A549 (cell line): ENCODE measurements around the gene SPA17. TPM values are rescaled to one million over a fixed set of nuclear protein-coding genes. Genes with fewer than 3 reads are reported as not detected.

ENCODE experiments used
- ATAC-seq, 2 experiments: fragments of 200-7000 bp in 1 of 2; fragments of >200 bp in 1 of 2; cut with Nextera tagmentation in 1 of 2; cut with Tn5 transposase in 1 of 2; 3 replicates each; pipeline versions ENCODE4 v1.8.0 to v1.9.1; 2018 to 2020; ENCODE audit warnings: mild to moderate bottlenecking in 1 of 2, moderate library complexity in 1 of 2
- CTCF ChIA-PET: fragments of 300-600 bp; sonication (Branson Sonifier 250); formaldehyde crosslinking; extraction: SDS; loops from one replicate; lab custom pipeline; 2021; ENCODE audit warnings: antibody characterized with exemption, inconsistent platforms; lab: Yijun Ruan, JAX
- POLR2A ChIA-PET: fragments of 350-600 bp; formaldehyde crosslinking; extraction: SDS; loops from one replicate; lab custom pipeline; 2021; ENCODE audit warnings: antibody characterized with exemption, inconsistent platforms; lab: Yijun Ruan, JAX
- DNase-seq, 2 experiments: peaks; one replicate each; pipeline versions ENCODE4 v3.0.0 to v3.0.0-alpha.2; 2011 to 2016; ENCODE audit warnings: low read depth in 1 of 2, low spot score in 1 of 2
- FAIRE-seq: peaks from 2 replicates; lab custom pipeline; 2011; peaks lifted over from hg19 to GRCh38; lab: Jason Lieb, UNC
- H3K27ac ChIP-seq, 2 experiments: fragments of >200 bp; sonication (Bioruptor Twin); formaldehyde crosslinking; 3 replicates each; pipeline ENCODE4 v1.5.1; 2016 to 2017
- H3K4me1 ChIP-seq: fragments of >200 bp; sonication (Bioruptor Twin); formaldehyde crosslinking; 3 replicates; pipeline ENCODE4 v1.6.1; 2016
- H3K4me2 ChIP-seq: fragments of >200 bp; sonication (Bioruptor Twin); formaldehyde crosslinking; 3 replicates; pipeline ENCODE4 v1.6.1; 2016
- H3K4me3 ChIP-seq: fragments of >200 bp; sonication (Bioruptor Twin); formaldehyde crosslinking; 3 replicates; pipeline ENCODE4 v1.5.1; 2016
- H3K9me3 ChIP-seq: fragments of >200 bp; sonication (Bioruptor Twin); formaldehyde crosslinking; 3 replicates; pipeline ENCODE4 v1.6.1; 2016
- BHLHE40 ChIP-seq: IDR thresholded peaks from 2 replicates; pipeline ENCODE4 v1.6.1; 2012; ENCODE audit warnings: low read depth, low read length, inconsistent platforms
- EHF ChIP-seq: fragments of 250-450 bp; sonication (Bioruptor Pico); IDR thresholded peaks from 2 replicates; pipeline ENCODE4 v1.5.0; 2020; ENCODE audit warnings: mild to moderate bottlenecking
- EP300 ChIP-seq, 2 experiments: fragments of >200 bp; sonication (Bioruptor Twin); formaldehyde crosslinking; IDR thresholded peaks; 2 replicates in 1 of 2; 3 replicates in 1 of 2; pipeline ENCODE4 v1.6.1; 2016 to 2017
- FOSB ChIP-seq: fragments of 250-450 bp; sonication (Bioruptor Pico); IDR thresholded peaks from 2 replicates; pipeline ENCODE4 v1.5.0; 2020; ENCODE audit warnings: mild to moderate bottlenecking, moderate library complexity
- FOSL2 ChIP-seq, 2 experiments: fragments of 450-650 bp in 1 of 2; fragments of >200 bp in 1 of 2; sonication (Bioruptor Twin) in 1 of 2; formaldehyde crosslinking; IDR thresholded peaks; 2 replicates each; pipeline versions ENCODE4 v1.5.0 to v1.6.1; 2016 to 2020; ENCODE audit warnings: mild to moderate bottlenecking in 1 of 2, moderate library complexity in 1 of 2
- FOXS1 ChIP-seq: fragments of 250-450 bp; sonication (Bioruptor Pico); IDR thresholded peaks from 2 replicates; pipeline ENCODE4 v1.5.0; 2020; ENCODE audit warnings: mild to moderate bottlenecking, moderate library complexity
- HOXB5 ChIP-seq: fragments of 250-450 bp; sonication (Bioruptor Pico); IDR thresholded peaks from 2 replicates; pipeline ENCODE4 v1.5.0; 2020; ENCODE audit warnings: mild to moderate bottlenecking, moderate library complexity
- KDM1A ChIP-seq: fragments of 200-600 bp; sonication (generic); IDR thresholded peaks from 2 replicates; pipeline ENCODE4 v1.6.1; 2016; ENCODE audit warnings: low read depth, mild to moderate bottlenecking
- MAZ ChIP-seq: fragments of 150-350 bp; IDR thresholded peaks from 2 replicates; pipeline ENCODE4 v1.6.1; 2014; ENCODE audit warnings: antibody characterized with exemption, low read depth, low read length, borderline replicate concordance
- POLR2AphosphoS2 ChIP-seq: conservative IDR thresholded peaks from 2 replicates; pipeline ENCODE4 v1.6.1; 2012; ENCODE audit warnings: low read length, improper control_type of control experiment, inconsistent platforms
- RARB ChIP-seq: fragments of 250-450 bp; sonication (Bioruptor Pico); IDR thresholded peaks from 2 replicates; pipeline ENCODE4 v1.8.0; 2021; ENCODE audit warnings: mild to moderate bottlenecking, moderate library complexity
- RFX5 ChIP-seq: fragments of 450-650 bp; IDR thresholded peaks from 2 replicates; pipeline ENCODE4 v1.7.1; 2014; ENCODE audit warnings: antibody characterized with exemption, mild to moderate bottlenecking, moderate library complexity
- TFCP2L1 ChIP-seq: fragments of 250-450 bp; sonication (Bioruptor Pico); IDR thresholded peaks from 2 replicates; pipeline ENCODE4 v1.5.0; 2021; ENCODE audit warnings: mild to moderate bottlenecking
- ZC3H11A ChIP-seq: fragments of 450-650 bp; IDR thresholded peaks from 2 replicates; pipeline ENCODE4 v1.6.1; 2014; ENCODE audit warnings: antibody characterized with exemption, mild to moderate bottlenecking
- ZFP36 ChIP-seq: fragments of 450-650 bp; IDR thresholded peaks from 2 replicates; pipeline ENCODE4 v1.6.1; 2014; ENCODE audit warnings: borderline replicate concordance; ENCODE audit not compliant: partially characterized antibody
- WGBS: methylation state at CpG from one replicate; pipeline ENCODE4 v1.1.6; 2017; ENCODE audit errors: missing lambda C conversion rate; 5-methylcytosine and 5-hydroxymethylcytosine counted together
- polyA plus RNA-seq, 4 experiments: library from polyadenylated mRNA; depleted of rRNA in 3 of 4; stranded (reverse); fragments of >200 nt; fragmentation: RNase III in 1 of 4; extraction: RNeasy Plus Mini Kit Qiagen cat#74134 plus additional on column Dnase treatment in 1 of 4; gene quantifications; 2 replicates in 3 of 4; 3 replicates in 1 of 4; pipeline ENCODE4 v1.2.3, GENCODE V29; 2011 to 2017
- TF ChIP-seq, protein P1 (sequence below): IDR thresholded peaks from 2 replicates; pipeline ENCODE4 v1.6.1; 2012; ENCODE audit warnings: low read depth, borderline replicate concordance
- TF ChIP-seq, protein P2 (sequence below): fragments of 450-650 bp; IDR thresholded peaks from 2 replicates; pipeline ENCODE4 v1.6.1; 2014; ENCODE audit warnings: antibody characterized with exemption
- TF ChIP-seq, protein P3 (sequence below): IDR thresholded peaks from 2 replicates; pipeline ENCODE4 v1.6.1; 2012
- TF ChIP-seq, protein P4 (sequence below): fragments of >200 bp; sonication (Bioruptor Twin); formaldehyde crosslinking; IDR thresholded peaks from 3 replicates; pipeline ENCODE4 v1.5.1; 2016
- TF ChIP-seq, protein P5 (sequence below): fragments of >200 bp; sonication (Bioruptor Twin); formaldehyde crosslinking; IDR thresholded peaks from 2 replicates; pipeline ENCODE4 v1.6.1; 2016
- TF ChIP-seq, protein P6 (sequence below): IDR thresholded peaks from 2 replicates; pipeline ENCODE4 v1.6.1; 2012

Gene SPA17
- polyA plus RNA-seq, 2 of the 4 experiments (the other 2 are of a cell fraction) = 23.8 to 27.3 TPM

DNA sequence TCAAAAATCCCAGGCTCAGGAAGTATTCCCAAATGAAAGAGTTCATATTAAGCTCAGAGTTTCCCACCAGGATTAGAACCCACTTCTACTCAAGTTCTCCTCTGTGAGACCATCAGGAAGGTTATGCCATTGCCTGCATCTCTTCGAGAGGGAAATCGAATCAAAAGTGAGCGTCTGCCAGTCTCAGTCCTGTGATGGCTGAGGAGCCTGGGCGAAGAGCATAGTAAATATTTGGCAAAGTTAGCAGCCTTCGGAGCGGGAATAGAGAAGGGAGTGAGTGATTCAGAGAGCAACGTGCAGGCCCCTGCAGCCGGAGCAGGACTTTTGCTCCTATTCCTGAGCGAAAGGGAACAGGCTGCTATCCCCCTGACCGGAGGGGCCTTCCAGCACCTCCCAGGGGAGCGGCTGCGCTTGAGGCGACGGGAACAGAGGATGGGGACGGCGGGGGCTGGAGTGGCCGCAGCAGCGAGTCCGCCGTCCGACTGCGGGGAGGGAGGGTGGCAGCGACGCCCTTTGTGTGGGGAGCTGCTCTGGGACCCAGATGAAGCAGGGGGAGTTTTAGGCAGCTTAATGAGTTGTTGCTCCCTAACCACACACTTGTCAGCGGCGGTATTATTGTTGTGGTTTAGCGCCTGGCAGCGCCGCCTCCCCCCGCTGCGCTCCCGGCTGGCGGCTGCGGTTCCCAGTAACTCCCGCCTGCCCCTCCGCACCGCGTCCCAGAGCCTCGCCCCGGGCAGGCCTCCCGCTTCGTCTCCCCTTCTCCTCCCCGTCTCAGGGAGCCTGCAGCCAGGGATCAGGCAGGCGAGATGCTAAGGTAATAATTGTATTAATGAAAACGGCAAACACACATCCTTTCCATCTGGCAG lies 44.3 kb downstream of the SPA17 start (continued):
- TF ChIP-seq, protein P1, sequence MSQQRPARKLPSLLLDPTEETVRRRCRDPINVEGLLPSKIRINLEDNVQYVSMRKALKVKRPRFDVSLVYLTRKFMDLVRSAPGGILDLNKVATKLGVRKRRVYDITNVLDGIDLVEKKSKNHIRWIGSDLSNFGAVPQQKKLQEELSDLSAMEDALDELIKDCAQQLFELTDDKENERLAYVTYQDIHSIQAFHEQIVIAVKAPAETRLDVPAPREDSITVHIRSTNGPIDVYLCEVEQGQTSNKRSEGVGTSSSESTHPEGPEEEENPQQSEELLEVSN = no peak
- TF ChIP-seq EP300 (IDR thresholded peaks at IDR 0.05) (no peak), TFCP2L1 (no peak), FOXS1 (no peak)
- TF ChIP-seq, protein P2, sequence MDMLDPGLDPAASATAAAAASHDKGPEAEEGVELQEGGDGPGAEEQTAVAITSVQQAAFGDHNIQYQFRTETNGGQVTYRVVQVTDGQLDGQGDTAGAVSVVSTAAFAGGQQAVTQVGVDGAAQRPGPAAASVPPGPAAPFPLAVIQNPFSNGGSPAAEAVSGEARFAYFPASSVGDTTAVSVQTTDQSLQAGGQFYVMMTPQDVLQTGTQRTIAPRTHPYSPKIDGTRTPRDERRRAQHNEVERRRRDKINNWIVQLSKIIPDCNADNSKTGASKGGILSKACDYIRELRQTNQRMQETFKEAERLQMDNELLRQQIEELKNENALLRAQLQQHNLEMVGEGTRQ = no peak
- TF ChIP-seq, protein P3, sequence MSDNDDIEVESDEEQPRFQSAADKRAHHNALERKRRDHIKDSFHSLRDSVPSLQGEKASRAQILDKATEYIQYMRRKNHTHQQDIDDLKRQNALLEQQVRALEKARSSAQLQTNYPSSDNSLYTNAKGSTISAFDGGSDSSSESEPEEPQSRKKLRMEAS = no peak
- TF ChIP-seq, protein P4, sequence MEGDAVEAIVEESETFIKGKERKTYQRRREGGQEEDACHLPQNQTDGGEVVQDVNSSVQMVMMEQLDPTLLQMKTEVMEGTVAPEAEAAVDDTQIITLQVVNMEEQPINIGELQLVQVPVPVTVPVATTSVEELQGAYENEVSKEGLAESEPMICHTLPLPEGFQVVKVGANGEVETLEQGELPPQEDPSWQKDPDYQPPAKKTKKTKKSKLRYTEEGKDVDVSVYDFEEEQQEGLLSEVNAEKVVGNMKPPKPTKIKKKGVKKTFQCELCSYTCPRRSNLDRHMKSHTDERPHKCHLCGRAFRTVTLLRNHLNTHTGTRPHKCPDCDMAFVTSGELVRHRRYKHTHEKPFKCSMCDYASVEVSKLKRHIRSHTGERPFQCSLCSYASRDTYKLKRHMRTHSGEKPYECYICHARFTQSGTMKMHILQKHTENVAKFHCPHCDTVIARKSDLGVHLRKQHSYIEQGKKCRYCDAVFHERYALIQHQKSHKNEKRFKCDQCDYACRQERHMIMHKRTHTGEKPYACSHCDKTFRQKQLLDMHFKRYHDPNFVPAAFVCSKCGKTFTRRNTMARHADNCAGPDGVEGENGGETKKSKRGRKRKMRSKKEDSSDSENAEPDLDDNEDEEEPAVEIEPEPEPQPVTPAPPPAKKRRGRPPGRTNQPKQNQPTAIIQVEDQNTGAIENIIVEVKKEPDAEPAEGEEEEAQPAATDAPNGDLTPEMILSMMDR = no peak
- TF ChIP-seq, all 56 proteins: peak for 0

DNA sequence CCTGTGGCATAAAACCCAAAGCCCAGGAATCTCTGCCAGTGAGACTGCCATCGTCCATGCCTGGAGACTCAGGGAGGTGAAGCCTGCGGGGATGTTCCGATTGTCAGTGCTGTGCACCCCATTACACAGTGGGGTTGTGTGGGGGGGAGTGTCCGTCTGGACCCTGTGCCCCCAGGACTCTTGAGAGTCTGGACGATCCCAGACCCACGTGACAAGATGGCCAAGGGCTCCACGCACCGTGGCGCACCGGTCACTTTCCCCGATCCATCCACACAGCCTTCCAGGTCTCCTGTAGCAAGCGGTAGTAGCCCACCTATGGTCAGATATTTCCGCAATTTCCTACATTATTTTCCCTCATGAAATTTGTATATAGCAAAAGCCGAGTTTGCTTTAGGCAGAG lies 45.1 kb downstream of the SPA17 start:
- ATAC-seq (no peak; a peak in 1 of 6 replicates), FAIRE-seq (no peak), DNase-seq (no peak)
- TF ChIP-seq EHF (CRISPR knock-in tag) (no peak), ZFP36 (no peak), FOSB (CRISPR knock-in tag) (no peak), FOSL2 (IDR thresholded peaks at IDR 0.05) (no peak), FOSL2 (CRISPR knock-in tag; IDR thresholded peaks at IDR 0.05) (no peak), RARB (CRISPR knock-in tag) (no peak), KDM1A (no peak), FOXS1 (no peak), MAZ (no peak), POLR2AphosphoS2 (no peak), RFX5 (no peak), EP300 (IDR thresholded peaks at IDR 0.05) (no peak), ZC3H11A (no peak), HOXB5 (no peak), BHLHE40 (no peak)
- TF ChIP-seq, protein P1 = no peak
- TF ChIP-seq, protein P5, sequence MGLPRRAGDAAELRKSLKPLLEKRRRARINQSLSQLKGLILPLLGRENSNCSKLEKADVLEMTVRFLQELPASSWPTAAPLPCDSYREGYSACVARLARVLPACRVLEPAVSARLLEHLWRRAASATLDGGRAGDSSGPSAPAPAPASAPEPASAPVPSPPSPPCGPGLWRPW = no peak
- TF ChIP-seq, protein P4 = no peak
- TF ChIP-seq, protein P6, sequence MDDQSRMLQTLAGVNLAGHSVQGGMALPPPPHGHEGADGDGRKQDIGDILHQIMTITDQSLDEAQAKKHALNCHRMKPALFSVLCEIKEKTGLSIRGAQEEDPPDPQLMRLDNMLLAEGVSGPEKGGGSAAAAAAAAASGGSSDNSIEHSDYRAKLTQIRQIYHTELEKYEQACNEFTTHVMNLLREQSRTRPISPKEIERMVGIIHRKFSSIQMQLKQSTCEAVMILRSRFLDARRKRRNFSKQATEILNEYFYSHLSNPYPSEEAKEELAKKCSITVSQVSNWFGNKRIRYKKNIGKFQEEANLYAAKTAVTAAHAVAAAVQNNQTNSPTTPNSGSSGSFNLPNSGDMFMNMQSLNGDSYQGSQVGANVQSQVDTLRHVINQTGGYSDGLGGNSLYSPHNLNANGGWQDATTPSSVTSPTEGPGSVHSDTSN = no peak
- Histone ChIP-seq H3K27ac (no peak overlapping the region), H3K4me2 (peak overlapping the region; percentile 81; the same call in 2 of the 3 replicates), H3K9me3 (no peaks in the 10 kb centered on the region), H3K4me1 (no peaks in the 10 kb centered on the region), H3K4me3 (peak overlapping the region; percentile 36; the same call in 1 of the 3 replicates)
- CTCF ChIA-PET = interaction anchor here (1.0 kb wide), 1 partner anchor 75 kb away, joined by 3 read pairs; no protein-coding TSS in a partner anchor
- POLR2A ChIA-PET = no interaction called here
- 67% methylated on average over 14 of the region's 14 CpGs for WGBS
